GM12878 (cell line): ENCODE measurements around the gene CD93. TPM values are rescaled to one million over a fixed set of nuclear protein-coding genes. Genes with fewer than 3 reads are reported as not detected.

Source experiments
- ATAC-seq: fragments of 200-7000 bp; cut with Tn5 transposase; 3 replicates; pipeline ENCODE4 v1.9.1; 2020; ENCODE audit warnings: mild to moderate bottlenecking, moderate library complexity
- BruUV-seq: library from RNA; stranded (reverse); fragments of 400-500 nt; replicated peaks from 2 replicates; lab custom pipeline; 2021; lab: Mats Ljungman, UMichigan
- CTCF ChIA-PET: fragments of 300-600 bp; sonication (Branson Sonifier 250); formaldehyde crosslinking; extraction: SDS; loops from one replicate; lab custom pipeline; 2021; ENCODE audit warnings: inconsistent platforms; lab: Yijun Ruan, JAX
- POLR2A ChIA-PET: fragments of 350-600 bp; formaldehyde crosslinking; extraction: SDS; loops from one replicate; lab custom pipeline; 2021; ENCODE audit warnings: inconsistent platforms; lab: Charles Lee
- RAD21 ChIA-PET: fragments of 300-600 bp; sonication (Branson Sonifier 250); formaldehyde crosslinking; loops from one replicate; lab custom pipeline; 2023; ENCODE audit warnings: antibody characterized with exemption; ENCODE audit not compliant: unreplicated experiment; lab: Charles Lee
- SMC1A ChIA-PET: fragments of 300-600 bp; sonication (Branson Sonifier 250); formaldehyde crosslinking; loops from one replicate; lab custom pipeline; 2023; ENCODE audit not compliant: unreplicated experiment, uncharacterized antibody; lab: Charles Lee
- DNase-seq: peaks from one replicate; pipeline ENCODE4 v3.0.0-alpha.2; 2011; ENCODE audit warnings: low read depth, low spot score
- FAIRE-seq: peaks from 3 replicates; lab custom pipeline; 2011; peaks lifted over from hg19 to GRCh38; lab: Jason Lieb, UNC
- H2AFZ ChIP-seq: 2 replicates; pipeline ENCODE4 v1.6.0; 2011; ENCODE audit warnings: low read depth, low read length, control low read depth; ENCODE audit not compliant: control insufficient read depth
- H3K27ac ChIP-seq: 2 replicates; pipeline ENCODE4 v1.5.1; 2011; ENCODE audit warnings: control low read depth; ENCODE audit not compliant: control insufficient read depth, insufficient read depth
- H3K27me3 ChIP-seq, 2 experiments: replicated peaks in 1 of 2; 2 replicates each; pipeline versions ENCODE4 v1.6.0 to v1.6.1; 2011; ENCODE audit warnings: low read length in 1 of 2; ENCODE audit not compliant: control insufficient read depth in 2 of 2, insufficient read depth in 2 of 2
- H3K36me3 ChIP-seq, 2 experiments: 2 replicates each; pipeline ENCODE4 v1.5.1; 2011; ENCODE audit warnings: low read length in 1 of 2; ENCODE audit not compliant: control insufficient read depth in 2 of 2, insufficient read depth in 2 of 2
- H3K4me1 ChIP-seq: 2 replicates; pipeline ENCODE4 v1.6.1; 2011; ENCODE audit warnings: mild to moderate bottlenecking, low read length, moderate library complexity, mixed read lengths; ENCODE audit not compliant: control insufficient read depth, insufficient read depth
- H3K4me2 ChIP-seq: 2 replicates; pipeline ENCODE4 v1.6.0; 2011; ENCODE audit warnings: control low read depth; ENCODE audit not compliant: control insufficient read depth, insufficient read depth
- H3K4me3 ChIP-seq: fragments of 200-600 bp; sonication (generic); 2 replicates; pipeline ENCODE4 v1.5.1; 2016
- H3K79me2 ChIP-seq: 2 replicates; pipeline ENCODE4 v1.6.0; 2011; ENCODE audit warnings: low read length; ENCODE audit not compliant: control insufficient read depth, insufficient read depth
- H3K9ac ChIP-seq: 2 replicates; pipeline ENCODE4 v1.8.0; 2011; ENCODE audit warnings: low read length, control low read depth, mixed read lengths; ENCODE audit not compliant: control insufficient read depth, insufficient read depth
- H3K9me3 ChIP-seq: replicated peaks from 3 replicates; pipeline ENCODE4 v1.5.1; 2011; ENCODE audit warnings: mild to moderate bottlenecking, low read length; ENCODE audit not compliant: control insufficient read depth, insufficient read depth
- H4K20me1 ChIP-seq: 2 replicates; pipeline ENCODE4 v1.6.0; 2011; ENCODE audit not compliant: control insufficient read depth, insufficient read depth
- IKZF1 ChIP-seq: fragments of 450-650 bp; conservative IDR thresholded peaks from 2 replicates; pipeline ENCODE4 v1.6.1; 2017; ENCODE audit warnings: antibody characterized with exemption, mild to moderate bottlenecking
- WGBS: methylation state at CpG from one replicate; pipeline ENCODE4 v1.1.6; 2016; ENCODE audit warnings: low lambda C conversion rate; ENCODE audit not compliant: insufficient replicate concordance, insufficient coverage; ENCODE audit errors: missing lambda C conversion rate; 5-methylcytosine and 5-hydroxymethylcytosine counted together
- in situ Hi-C: fragments of 300-500 bp; cut with MboI; formaldehyde crosslinking; loops from 9 replicates; pipeline ENCODE4 v1.14.3; 2018; ENCODE audit warnings: mixed read lengths
- intact Hi-C: fragments of 100-400 bp; cut with micrococcal nuclease; formaldehyde crosslinking; loops from one replicate; pipeline ENCODE4 v1.14.2; 2022; ENCODE audit not compliant: unreplicated experiment
- polyA plus RNA-seq, 11 experiments: library from polyadenylated mRNA; depleted of rRNA in 4 of 11; unstranded in 6 of 11; stranded (reverse) in 5 of 11; fragments of >200 nt; fragmentation: Nextera tagmentation in 4 of 11; fragmentation: Illumina TruSeq in 1 of 11; extraction: Ambion mirVana in 4 of 11; extraction: Trizol in 1 of 11; gene quantifications; 1 replicate in 1 of 11; 2 replicates in 10 of 11; pipeline versions ENCODE4 v1.2.1 to v1.2.3, GENCODE V29; 2011 to 2016; ENCODE audit warnings: inconsistent platforms in 2 of 11, missing spikeins in 2 of 11, low read depth in 1 of 11
- total RNA-seq, 4 experiments: library from RNA; depleted of rRNA in 3 of 4; stranded (reverse); fragments of >200 nt in 3 of 4; fragmentation: Illumina TruSeq in 1 of 4; extraction: Trizol in 1 of 4; gene quantifications; 2 replicates each; pipeline versions ENCODE4 v1.2.1 to v1.2.3, GENCODE V29; 2013 to 2021
- TF ChIP-seq, protein P1 (sequence below): fragments of 450-650 bp; IDR thresholded peaks from 2 replicates; pipeline ENCODE4 v1.6.1; 2017; ENCODE audit warnings: low read depth, mild to moderate bottlenecking, moderate library complexity

Gene CD93
- total and polyA plus RNA-seq, 10 of the 15 experiments (the other 5 are each of a cell fraction or from before 2014, with no cell fraction given): 0.20 to 2.7 (median 0.92) TPM

DNA sequence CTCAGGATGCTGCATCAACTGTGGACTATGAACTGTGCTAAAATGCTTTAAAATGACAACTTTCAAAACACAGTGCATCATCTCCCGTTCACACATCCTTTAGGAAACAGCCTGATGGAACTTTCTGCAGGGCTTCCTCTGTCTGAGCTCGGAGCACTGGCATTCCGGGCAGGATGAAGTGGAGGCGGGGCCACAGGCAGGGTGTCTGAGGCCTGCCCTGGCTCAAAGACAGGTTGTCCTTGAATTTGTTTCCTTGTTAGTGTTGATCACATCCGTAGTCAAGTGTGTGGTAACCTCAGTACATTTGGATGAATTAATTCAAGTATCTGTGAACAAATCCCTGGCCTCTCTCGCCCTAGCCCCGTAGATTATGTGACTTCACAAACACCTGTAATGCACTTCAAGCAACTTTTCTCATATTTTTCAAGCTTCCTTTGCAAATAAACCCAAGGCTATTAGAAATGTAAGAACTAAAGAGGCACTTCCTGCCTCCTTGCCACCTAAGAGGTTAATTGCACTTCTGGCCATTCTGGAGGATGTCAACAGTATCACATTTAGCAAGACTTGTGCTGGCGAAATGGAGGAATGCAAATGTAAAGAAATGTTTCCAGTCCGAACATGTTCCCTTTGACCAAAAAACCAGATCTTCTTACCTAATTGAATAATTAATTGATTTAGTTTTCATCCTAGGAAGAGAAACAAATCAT lies 3.1 kb downstream of the CD93 start:
- no peaks in the 10 kb centered on the region for H3K9me3 ChIP-seq
- TSS peak; percentile 57 for BruUV-seq
- SMC1A ChIA-PET: interaction anchor here (0.6 to 2.1 kb wide), 7 partner anchors 12 to 109 kb away, joined by 3 to 5 read pairs (median 4); no protein-coding TSS in a partner anchor
- no peak overlapping the region for H3K9ac ChIP-seq
- TF ChIP-seq, protein P1, sequence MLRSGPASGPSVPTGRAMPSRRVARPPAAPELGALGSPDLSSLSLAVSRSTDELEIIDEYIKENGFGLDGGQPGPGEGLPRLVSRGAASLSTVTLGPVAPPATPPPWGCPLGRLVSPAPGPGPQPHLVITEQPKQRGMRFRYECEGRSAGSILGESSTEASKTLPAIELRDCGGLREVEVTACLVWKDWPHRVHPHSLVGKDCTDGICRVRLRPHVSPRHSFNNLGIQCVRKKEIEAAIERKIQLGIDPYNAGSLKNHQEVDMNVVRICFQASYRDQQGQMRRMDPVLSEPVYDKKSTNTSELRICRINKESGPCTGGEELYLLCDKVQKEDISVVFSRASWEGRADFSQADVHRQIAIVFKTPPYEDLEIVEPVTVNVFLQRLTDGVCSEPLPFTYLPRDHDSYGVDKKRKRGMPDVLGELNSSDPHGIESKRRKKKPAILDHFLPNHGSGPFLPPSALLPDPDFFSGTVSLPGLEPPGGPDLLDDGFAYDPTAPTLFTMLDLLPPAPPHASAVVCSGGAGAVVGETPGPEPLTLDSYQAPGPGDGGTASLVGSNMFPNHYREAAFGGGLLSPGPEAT: no peak
- 0 out of 2 replicates have a peak, but pooled peaks have one; percentile 13 for TF ChIP-seq IKZF1
- POLR2A ChIA-PET: interaction anchor here (0.7 to 1.5 kb wide), 2 partner anchors 10 to 17 kb away, joined by 3 to 4 read pairs; no protein-coding TSS in a partner anchor
- 32% methylated on average over 9 of the region's 9 CpGs for WGBS
- CTCF ChIA-PET: interaction anchor here (1.3 to 1.8 kb wide), 2 partner anchors 12 to 118 kb away, joined by 4 to 7 read pairs; no protein-coding TSS in a partner anchor
- H3K4me3 ChIP-seq: no peak overlapping the region
- H4K20me1 ChIP-seq: no peaks in the 10 kb centered on the region
- H3K79me2 ChIP-seq: no peaks in the 10 kb centered on the region
- H2AFZ ChIP-seq: no peak overlapping the region; the same call in 1 of the 2 replicates
- intact Hi-C loops (no loop called here), in situ Hi-C loops (no loop called here)
- H3K4me2 ChIP-seq: no peak overlapping the region
- RAD21 ChIA-PET: interaction anchor here (0.8 to 1.5 kb wide), 4 partner anchors 9 to 60 kb away, joined by 3 read pairs; no protein-coding TSS in a partner anchor
- peaks cover 0 to 3% of the 10 kb centered on the region in 2 experiments; a peak in 1 of 4 replicates for H3K27me3 ChIP-seq
- no peak overlapping the region for H3K27ac ChIP-seq
- no peak for DNase-seq
- FAIRE-seq: no peak
- H3K4me1 ChIP-seq: peaks cover 14% of the 10 kb centered on the region
- no peaks in the 10 kb centered on the region for H3K36me3 ChIP-seq
- ATAC-seq: no peak
